HCT116 (cell line): ENCODE results near the gene MLLT3. TPM values are rescaled to one million over a fixed set of nuclear protein-coding genes. Genes with fewer than 3 reads are reported as not detected.

ENCODE experiments used
- ATAC-seq: fragments of 200-7000 bp; cut with Tn5 transposase; 2 replicates; pipeline ENCODE4 v1.9.1; 2020; ENCODE audit warnings: mild to moderate bottlenecking, moderate library complexity
- BruUV-seq: library from RNA; stranded (reverse); fragments of 400-500 nt; replicated peaks from 2 replicates; lab custom pipeline; 2021; lab: Mats Ljungman, UMichigan
- CTCF ChIA-PET: fragments of 300-600 bp; sonication (Branson Sonifier 250); formaldehyde crosslinking; loops from one replicate; lab custom pipeline; 2021; ENCODE audit warnings: antibody characterized with exemption; lab: Charles Lee
- POLR2A ChIA-PET: fragments of 300-600, 350-600 bp; sonication (Branson Sonifier 250); formaldehyde crosslinking; loops from one replicate; lab custom pipeline; 2021; ENCODE audit warnings: antibody characterized with exemption; lab: Charles Lee
- RAD21 ChIA-PET, 2 experiments: fragments of 300-600 bp; sonication (Branson Sonifier 250); formaldehyde crosslinking; loops; one replicate each; lab custom pipeline; 2023; ENCODE audit warnings: low total read pairs in 2 of 2; ENCODE audit not compliant: uncharacterized antibody in 2 of 2, unreplicated experiment in 2 of 2, low non-redundant PET in 1 of 2; lab: Charles Lee
- DNase-seq: peaks from one replicate; pipeline ENCODE4 v3.0.0-alpha.2; 2010; ENCODE audit warnings: low read depth, low spot score
- H2AFZ ChIP-seq: fragments of 200-600 bp; shearing (Covaris generic), sonication (generic); 2 replicates; pipeline ENCODE4 v1.6.1; 2017; ENCODE audit warnings: low read depth, mixed run types, mixed read lengths, antibody characterized with exemption, low read length; ENCODE audit not compliant: poor library complexity, severe bottlenecking
- H3K27ac ChIP-seq: 2 replicates; pipeline ENCODE4 v1.5.1; 2012; ENCODE audit warnings: low read depth, low read length
- H3K27me3 ChIP-seq: fragments of 200-600 bp; sonication (generic); 2 replicates; pipeline ENCODE4 v1.6.1; 2016; ENCODE audit warnings: mixed run types, low read length, mixed read lengths; ENCODE audit not compliant: insufficient read depth
- H3K36me3 ChIP-seq, 2 experiments: fragments of 200-500 bp in 1 of 2; fragments of 200-600 bp in 1 of 2; sonication (Bioruptor generic) in 1 of 2; sonication (generic) in 1 of 2; 2 replicates each; pipeline versions ENCODE4 v1.5.1 to v1.6.1; 2014 to 2016; ENCODE audit warnings: low read length in 2 of 2, inconsistent platforms in 1 of 2, mixed read lengths in 1 of 2, mixed run types in 1 of 2; ENCODE audit not compliant: insufficient read depth in 2 of 2, control insufficient read depth in 1 of 2
- H3K4me1 ChIP-seq, 2 experiments: fragments of 200-600 bp in 1 of 2; sonication (generic) in 1 of 2; 2 replicates each; pipeline versions ENCODE4 v1.5.1 to v1.6.1; 2012 to 2017; ENCODE audit warnings: low read length in 2 of 2, inconsistent platforms in 1 of 2, mild to moderate bottlenecking in 1 of 2, mixed read lengths in 1 of 2, mixed run types in 1 of 2, moderate library complexity in 1 of 2; ENCODE audit not compliant: insufficient read depth in 2 of 2, control insufficient read depth in 1 of 2
- H3K4me2 ChIP-seq: fragments of 200-600 bp; sonication (generic); 2 replicates; pipeline ENCODE4 v1.6.1; 2017; ENCODE audit warnings: mixed run types, low read length, mixed read lengths
- H3K4me3 ChIP-seq, 2 experiments: fragments of 200-600 bp in 1 of 2; sonication (generic) in 1 of 2; replicated peaks in 1 of 2; 2 replicates each; pipeline ENCODE4 v1.5.1; 2011 to 2016; ENCODE audit warnings: low read length in 2 of 2, control low read depth in 1 of 2, low read depth in 1 of 2, mild to moderate bottlenecking in 1 of 2, mixed read lengths in 1 of 2, mixed run types in 1 of 2
- H3K79me2 ChIP-seq: fragments of 200-600 bp; sonication (generic); 2 replicates; pipeline ENCODE4 v1.6.1; 2017; ENCODE audit warnings: mild to moderate bottlenecking, mixed run types, low read length, moderate library complexity, mixed read lengths; ENCODE audit not compliant: insufficient read depth
- H3K9ac ChIP-seq: fragments of 200-600 bp; sonication (generic); 2 replicates; pipeline ENCODE4 v1.6.1; 2016; ENCODE audit warnings: low read length, mixed read lengths
- H3K9me2 ChIP-seq: fragments of 200-600 bp; sonication (generic), shearing (Covaris generic); 2 replicates; pipeline ENCODE4 v1.6.1; 2017; ENCODE audit warnings: mixed run types, mild to moderate bottlenecking, moderate library complexity; ENCODE audit not compliant: insufficient read depth
- H3K9me3 ChIP-seq, 2 experiments: fragments of 200-500 bp in 1 of 2; fragments of 200-600 bp in 1 of 2; sonication (Bioruptor generic) in 1 of 2; sonication (generic) in 1 of 2; 2 replicates each; pipeline ENCODE4 v1.6.1; 2014 to 2017; ENCODE audit warnings: low read length in 2 of 2, mixed read lengths in 2 of 2, inconsistent platforms in 1 of 2, low read depth in 1 of 2, mild to moderate bottlenecking in 1 of 2, mixed run types in 1 of 2, moderate library complexity in 1 of 2; ENCODE audit not compliant: control insufficient read depth in 1 of 2, insufficient read depth in 1 of 2
- H4K20me1 ChIP-seq: fragments of 200-600 bp; sonication (generic), shearing (Covaris generic); 2 replicates; pipeline ENCODE4 v1.6.1; 2017; ENCODE audit warnings: mixed run types, mild to moderate bottlenecking, moderate library complexity; ENCODE audit not compliant: insufficient read depth
- CBX3 ChIP-seq: IDR thresholded peaks from 2 replicates; pipeline ENCODE4 v1.6.1; 2012; ENCODE audit warnings: low read depth
- FOSL1 ChIP-seq: IDR thresholded peaks from 2 replicates; pipeline ENCODE4 v1.6.1; 2012; ENCODE audit warnings: low read depth
- POLR2AphosphoS5 ChIP-seq: IDR thresholded peaks from 2 replicates; pipeline ENCODE4 v1.6.1; 2011; ENCODE audit warnings: mild to moderate bottlenecking, low read depth, low read length, moderate library complexity
- SP1 ChIP-seq: IDR thresholded peaks from 2 replicates; pipeline ENCODE4 v1.6.1; 2012; ENCODE audit warnings: low read depth
- SRF ChIP-seq: IDR thresholded peaks from 2 replicates; pipeline ENCODE4 v1.6.1; 2012; ENCODE audit warnings: low read depth
- ZNF274 ChIP-seq: fragments of 200-500 bp; sonication (Bioruptor generic); IDR thresholded peaks from 2 replicates; pipeline ENCODE4 v1.6.1; 2014; ENCODE audit warnings: mild to moderate bottlenecking, low read depth, low read length, inconsistent platforms
- intact Hi-C: fragments of 100-400 bp; cut with micrococcal nuclease; formaldehyde crosslinking; loops from 2 replicates; pipeline ENCODE4 v1.10.0; 2022
- total RNA-seq: library from RNA; stranded (reverse); gene quantifications from one replicate; pipeline ENCODE4 v1.2.1, GENCODE V29; 2021; ENCODE audit not compliant: unreplicated experiment
- TF ChIP-seq, protein P1 (sequence below): IDR thresholded peaks from 2 replicates; pipeline ENCODE4 v1.6.1; 2012; ENCODE audit warnings: low read depth
- TF ChIP-seq, protein P2 (sequence below), 3 experiments: fragments of 200-600 bp in 1 of 3; sonication (generic) in 1 of 3; IDR thresholded peaks in 2 of 3; conservative IDR thresholded peaks in 1 of 3; 2 replicates each; pipeline ENCODE4 v1.5.1; 2012 to 2017; ENCODE audit warnings: low read depth in 2 of 3, low read length in 2 of 3, antibody characterized with exemption in 1 of 3, borderline replicate concordance in 1 of 3, control low read depth in 1 of 3, mild to moderate bottlenecking in 1 of 3, mixed read lengths in 1 of 3, mixed run types in 1 of 3, moderate library complexity in 1 of 3; ENCODE audit not compliant: insufficient read depth in 1 of 3
- TF ChIP-seq, protein P3 (sequence below): IDR thresholded peaks from 2 replicates; pipeline ENCODE4 v1.6.1; 2012
- TF ChIP-seq, protein P4 (sequence below): IDR thresholded peaks from 2 replicates; pipeline ENCODE4 v1.6.1; 2012
- TF ChIP-seq, protein P5 (sequence below): IDR thresholded peaks from 2 replicates; pipeline ENCODE4 v1.6.1; 2011; ENCODE audit warnings: mild to moderate bottlenecking, low read length, moderate library complexity; ENCODE audit not compliant: insufficient replicate concordance; ENCODE audit errors: extremely low read depth

MLLT3 gene
- total RNA-seq, 1 experiment from 2014 or later: 4.3 TPM

DNA sequence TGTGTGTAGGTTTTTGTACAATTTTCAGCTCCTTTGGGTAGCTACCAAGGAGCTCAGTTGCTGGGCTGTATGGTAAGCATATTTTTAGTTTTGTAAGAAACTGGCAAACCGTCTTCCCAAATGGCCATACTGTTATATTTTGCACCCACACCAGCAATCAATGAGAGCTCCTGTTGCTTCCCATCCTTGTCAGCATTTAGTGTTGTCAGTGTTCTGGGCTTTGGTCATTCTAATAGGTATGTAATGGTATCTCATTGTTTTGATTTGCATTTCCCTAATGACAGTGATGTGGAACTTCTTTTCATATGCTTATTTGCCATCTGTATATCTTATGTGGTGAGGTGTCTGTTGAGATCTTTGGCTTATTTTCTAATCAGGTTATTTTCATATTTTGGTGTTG lies 320.1 kb downstream of the MLLT3 start (continued):
- TF ChIP-seq, protein P1, sequence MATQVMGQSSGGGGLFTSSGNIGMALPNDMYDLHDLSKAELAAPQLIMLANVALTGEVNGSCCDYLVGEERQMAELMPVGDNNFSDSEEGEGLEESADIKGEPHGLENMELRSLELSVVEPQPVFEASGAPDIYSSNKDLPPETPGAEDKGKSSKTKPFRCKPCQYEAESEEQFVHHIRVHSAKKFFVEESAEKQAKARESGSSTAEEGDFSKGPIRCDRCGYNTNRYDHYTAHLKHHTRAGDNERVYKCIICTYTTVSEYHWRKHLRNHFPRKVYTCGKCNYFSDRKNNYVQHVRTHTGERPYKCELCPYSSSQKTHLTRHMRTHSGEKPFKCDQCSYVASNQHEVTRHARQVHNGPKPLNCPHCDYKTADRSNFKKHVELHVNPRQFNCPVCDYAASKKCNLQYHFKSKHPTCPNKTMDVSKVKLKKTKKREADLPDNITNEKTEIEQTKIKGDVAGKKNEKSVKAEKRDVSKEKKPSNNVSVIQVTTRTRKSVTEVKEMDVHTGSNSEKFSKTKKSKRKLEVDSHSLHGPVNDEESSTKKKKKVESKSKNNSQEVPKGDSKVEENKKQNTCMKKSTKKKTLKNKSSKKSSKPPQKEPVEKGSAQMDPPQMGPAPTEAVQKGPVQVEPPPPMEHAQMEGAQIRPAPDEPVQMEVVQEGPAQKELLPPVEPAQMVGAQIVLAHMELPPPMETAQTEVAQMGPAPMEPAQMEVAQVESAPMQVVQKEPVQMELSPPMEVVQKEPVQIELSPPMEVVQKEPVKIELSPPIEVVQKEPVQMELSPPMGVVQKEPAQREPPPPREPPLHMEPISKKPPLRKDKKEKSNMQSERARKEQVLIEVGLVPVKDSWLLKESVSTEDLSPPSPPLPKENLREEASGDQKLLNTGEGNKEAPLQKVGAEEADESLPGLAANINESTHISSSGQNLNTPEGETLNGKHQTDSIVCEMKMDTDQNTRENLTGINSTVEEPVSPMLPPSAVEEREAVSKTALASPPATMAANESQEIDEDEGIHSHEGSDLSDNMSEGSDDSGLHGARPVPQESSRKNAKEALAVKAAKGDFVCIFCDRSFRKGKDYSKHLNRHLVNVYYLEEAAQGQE: no peak
- no peak for TF ChIP-seq FOSL1
- no peak for TF ChIP-seq CBX3
- TF ChIP-seq, all 23 proteins: peak for 0

DNA sequence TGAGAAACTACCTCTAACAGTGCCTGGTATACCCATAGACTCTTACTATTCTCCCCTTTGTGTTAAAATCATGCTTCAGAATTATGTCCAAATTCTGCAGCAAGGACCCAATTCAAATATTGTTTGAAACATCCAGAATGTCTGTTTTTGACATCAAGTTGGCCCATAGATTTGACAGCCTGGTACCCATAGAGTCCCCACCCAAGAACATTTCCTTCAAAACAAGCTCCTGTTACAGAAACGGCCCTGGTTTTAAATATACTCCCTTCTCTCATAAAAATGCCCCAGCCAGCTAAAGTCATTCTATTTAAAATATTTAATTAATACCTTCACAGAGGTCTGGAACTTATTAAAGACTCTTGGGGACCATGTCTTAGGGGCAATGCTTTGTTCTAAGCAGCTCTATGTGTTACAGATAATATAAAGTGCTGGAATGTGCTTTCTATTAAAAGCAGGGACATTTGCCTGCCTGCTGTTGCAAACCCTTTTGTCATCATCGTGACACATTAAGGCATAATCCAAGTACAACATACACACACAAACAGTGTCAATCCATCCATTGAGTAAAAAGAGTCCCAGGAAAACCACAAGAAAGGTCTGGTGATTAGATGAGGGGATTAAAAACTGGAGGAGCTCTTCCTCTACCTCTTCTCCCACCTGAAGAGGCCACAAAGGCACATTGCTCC lies 321.7 kb downstream of the MLLT3 start:
- intact Hi-C loops: no loop called here
- H3K4me2 ChIP-seq: no peak overlapping the region
- no peaks in the 10 kb centered on the region for H3K9me2 ChIP-seq
- no peak overlapping the region for H2AFZ ChIP-seq
- H3K79me2 ChIP-seq: no peaks in the 10 kb centered on the region
- no peaks in the 10 kb centered on the region for H4K20me1 ChIP-seq
- H3K9ac ChIP-seq: no peak overlapping the region
- ATAC-seq (no peak), DNase-seq (no peak)
- peaks cover 16% of the 10 kb centered on the region for H3K27me3 ChIP-seq
- ChIA-PET POLR2A (no interaction called here), RAD21 (no interaction called here), CTCF (no interaction called here)
- no TSS peak for BruUV-seq
- H3K4me1 ChIP-seq: no peaks in the 10 kb centered on the region
- no peak overlapping the region for H3K27ac ChIP-seq
- H3K36me3 ChIP-seq: no peaks in the 10 kb centered on the region
- H3K4me3 ChIP-seq: no peak overlapping the region
- no peaks in the 10 kb centered on the region for H3K9me3 ChIP-seq
- TF ChIP-seq, protein P2, sequence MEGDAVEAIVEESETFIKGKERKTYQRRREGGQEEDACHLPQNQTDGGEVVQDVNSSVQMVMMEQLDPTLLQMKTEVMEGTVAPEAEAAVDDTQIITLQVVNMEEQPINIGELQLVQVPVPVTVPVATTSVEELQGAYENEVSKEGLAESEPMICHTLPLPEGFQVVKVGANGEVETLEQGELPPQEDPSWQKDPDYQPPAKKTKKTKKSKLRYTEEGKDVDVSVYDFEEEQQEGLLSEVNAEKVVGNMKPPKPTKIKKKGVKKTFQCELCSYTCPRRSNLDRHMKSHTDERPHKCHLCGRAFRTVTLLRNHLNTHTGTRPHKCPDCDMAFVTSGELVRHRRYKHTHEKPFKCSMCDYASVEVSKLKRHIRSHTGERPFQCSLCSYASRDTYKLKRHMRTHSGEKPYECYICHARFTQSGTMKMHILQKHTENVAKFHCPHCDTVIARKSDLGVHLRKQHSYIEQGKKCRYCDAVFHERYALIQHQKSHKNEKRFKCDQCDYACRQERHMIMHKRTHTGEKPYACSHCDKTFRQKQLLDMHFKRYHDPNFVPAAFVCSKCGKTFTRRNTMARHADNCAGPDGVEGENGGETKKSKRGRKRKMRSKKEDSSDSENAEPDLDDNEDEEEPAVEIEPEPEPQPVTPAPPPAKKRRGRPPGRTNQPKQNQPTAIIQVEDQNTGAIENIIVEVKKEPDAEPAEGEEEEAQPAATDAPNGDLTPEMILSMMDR (IDR thresholded peaks at IDR 0.05 in 2 of 3, conservative IDR thresholded peaks at IDR 0.05 in 1 of 3; ENCODE audit: borderline replicate concordance in 1 of 3, insufficient read depth in 1 of 3, low read depth in 2 of 3, low read length in 2 of 3): no peak
- TF ChIP-seq, protein P3, sequence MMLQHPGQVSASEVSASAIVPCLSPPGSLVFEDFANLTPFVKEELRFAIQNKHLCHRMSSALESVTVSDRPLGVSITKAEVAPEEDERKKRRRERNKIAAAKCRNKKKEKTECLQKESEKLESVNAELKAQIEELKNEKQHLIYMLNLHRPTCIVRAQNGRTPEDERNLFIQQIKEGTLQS: no peak
- TF ChIP-seq, protein P1: no peak
- no peak for TF ChIP-seq SRF
- TF ChIP-seq, protein P4, sequence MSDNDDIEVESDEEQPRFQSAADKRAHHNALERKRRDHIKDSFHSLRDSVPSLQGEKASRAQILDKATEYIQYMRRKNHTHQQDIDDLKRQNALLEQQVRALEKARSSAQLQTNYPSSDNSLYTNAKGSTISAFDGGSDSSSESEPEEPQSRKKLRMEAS: no peak
- TF ChIP-seq POLR2AphosphoS5: no peak
- TF ChIP-seq FOSL1: no peak
- TF ChIP-seq, protein P5, sequence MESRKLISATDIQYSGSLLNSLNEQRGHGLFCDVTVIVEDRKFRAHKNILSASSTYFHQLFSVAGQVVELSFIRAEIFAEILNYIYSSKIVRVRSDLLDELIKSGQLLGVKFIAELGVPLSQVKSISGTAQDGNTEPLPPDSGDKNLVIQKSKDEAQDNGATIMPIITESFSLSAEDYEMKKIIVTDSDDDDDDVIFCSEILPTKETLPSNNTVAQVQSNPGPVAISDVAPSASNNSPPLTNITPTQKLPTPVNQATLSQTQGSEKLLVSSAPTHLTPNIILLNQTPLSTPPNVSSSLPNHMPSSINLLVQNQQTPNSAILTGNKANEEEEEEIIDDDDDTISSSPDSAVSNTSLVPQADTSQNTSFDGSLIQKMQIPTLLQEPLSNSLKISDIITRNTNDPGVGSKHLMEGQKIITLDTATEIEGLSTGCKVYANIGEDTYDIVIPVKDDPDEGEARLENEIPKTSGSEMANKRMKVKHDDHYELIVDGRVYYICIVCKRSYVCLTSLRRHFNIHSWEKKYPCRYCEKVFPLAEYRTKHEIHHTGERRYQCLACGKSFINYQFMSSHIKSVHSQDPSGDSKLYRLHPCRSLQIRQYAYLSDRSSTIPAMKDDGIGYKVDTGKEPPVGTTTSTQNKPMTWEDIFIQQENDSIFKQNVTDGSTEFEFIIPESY: no peak
- no peak for TF ChIP-seq SP1
- TF ChIP-seq ZNF274: no peak
